K562 (cell line): ENCODE data around the gene SPTBN4. TPM values are rescaled to one million over a fixed set of nuclear protein-coding genes. Genes with fewer than 3 reads are reported as not detected.

Experiments used
- CBFA2T3 ChIP-seq: fragments of 450-650 bp; IDR thresholded peaks from 2 replicates; pipeline ENCODE4 v1.6.1; 2017
- DPF2 ChIP-seq: fragments of 450-650 bp; IDR thresholded peaks from 2 replicates; pipeline ENCODE4 v1.6.1; 2016
- FOXK2 ChIP-seq, 2 experiments: fragments of 450-650 bp; IDR thresholded peaks in 1 of 2; conservative IDR thresholded peaks in 1 of 2; 2 replicates each; pipeline ENCODE4 v1.6.1; 2016; ENCODE audit warnings: low read depth in 2 of 2, mild to moderate bottlenecking in 1 of 2
- FOXM1 ChIP-seq, 2 experiments: fragments of 450-650 bp in 1 of 2; sonication (generic) in 1 of 2; formaldehyde crosslinking in 1 of 2; IDR thresholded peaks; 2 replicates each; pipeline versions ENCODE4 v1.6.1 to v1.9.0; 2017 to 2022; ENCODE audit warnings: low read depth in 2 of 2, mild to moderate bottlenecking in 2 of 2, missing genetic modification reagents in 1 of 2, moderate library complexity in 1 of 2
- KLF16 ChIP-seq: IDR thresholded peaks from 2 replicates; pipeline ENCODE4 v1.6.1; 2016; ENCODE audit warnings: antibody characterized with exemption
- MAZ ChIP-seq, 2 experiments: fragments of 450-650 bp in 1 of 2; sonication (generic) in 1 of 2; formaldehyde crosslinking; IDR thresholded peaks in 1 of 2; conservative IDR thresholded peaks in 1 of 2; 2 replicates each; pipeline versions ENCODE4 v1.4.0 to v1.5.0; 2020; ENCODE audit warnings: mild to moderate bottlenecking in 1 of 2, missing genetic modification reagents in 1 of 2
- PCBP2 ChIP-seq: fragments of 200-400 bp; formaldehyde crosslinking; IDR thresholded peaks from 2 replicates; pipeline ENCODE4 v1.6.1; 2018; ENCODE audit warnings: low read length, low read depth, mild to moderate bottlenecking, moderate library complexity; ENCODE audit not compliant: poor library complexity, severe bottlenecking
- SIRT6 ChIP-seq: IDR thresholded peaks from one replicate; pipeline ENCODE4 v1.6.1; 2012; ENCODE audit warnings: low read depth, mild to moderate bottlenecking, control low read depth, inconsistent platforms, low read length, moderate library complexity
- SRSF3 ChIP-seq: fragments of 200-400 bp; formaldehyde crosslinking; IDR thresholded peaks from 2 replicates; pipeline ENCODE4 v1.6.1; 2016; ENCODE audit warnings: mild to moderate bottlenecking, low read length, moderate library complexity; ENCODE audit not compliant: insufficient read depth
- polyA plus RNA-seq, 8 experiments: library from polyadenylated mRNA; depleted of rRNA in 4 of 8; stranded (reverse) in 5 of 8; unstranded in 3 of 8; fragments of >200 nt; fragmentation: Nextera tagmentation in 2 of 8; fragmentation: Illumina TruSeq in 1 of 8; extraction: Ambion mirVana in 2 of 8; extraction: Trizol in 1 of 8; gene quantifications; 2 replicates each; pipeline versions ENCODE4 v1.2.1 to v1.2.3, GENCODE V29; 2011 to 2014; ENCODE audit warnings: inconsistent platforms in 1 of 8, missing spikeins in 1 of 8
- total RNA-seq, 7 experiments: library from RNA; depleted of rRNA in 6 of 7; stranded (reverse); fragments of >200 nt in 6 of 7; fragmentation: Illumina TruSeq in 2 of 7; extraction: Trizol in 2 of 7; gene quantifications; 2 replicates each; pipeline versions ENCODE4 v1.2.1 to v1.2.3, GENCODE V29; 2011 to 2021; ENCODE audit warnings: low replicate concordance in 1 of 7
- TF ChIP-seq, protein P1 (sequence below): fragments of 250-450 bp; sonication (Bioruptor Pico); IDR thresholded peaks from 2 replicates; pipeline ENCODE4 v1.8.0; 2022; ENCODE audit warnings: inconsistent platforms
- TF ChIP-seq, protein P2 (sequence below): fragments of 450-650 bp; formaldehyde crosslinking; IDR thresholded peaks from 2 replicates; pipeline ENCODE4 v1.4.0; 2020; ENCODE audit warnings: mild to moderate bottlenecking, mixed read lengths
- TF ChIP-seq, protein P3 (sequence below): fragments of 450-650 bp; IDR thresholded peaks from 2 replicates; pipeline ENCODE4 v1.7.0; 2016; ENCODE audit warnings: borderline replicate concordance
- TF ChIP-seq, protein P4 (sequence below): sonication (generic); formaldehyde crosslinking; IDR thresholded peaks from 2 replicates; pipeline ENCODE4 v1.8.0; 2022; ENCODE audit warnings: mild to moderate bottlenecking, low read depth, missing genetic modification reagents
- TF ChIP-seq, protein P5 (sequence below): fragments of 450-650 bp; IDR thresholded peaks from 2 replicates; pipeline ENCODE4 v1.6.1; 2016; ENCODE audit warnings: antibody characterized with exemption

SPTBN4 gene
- total and polyA plus RNA-seq, 9 of the 15 experiments (the other 6 are each of a cell fraction or from before 2014, with no cell fraction given): 0.01 to 1.5 (median 0.86) TPM

DNA sequence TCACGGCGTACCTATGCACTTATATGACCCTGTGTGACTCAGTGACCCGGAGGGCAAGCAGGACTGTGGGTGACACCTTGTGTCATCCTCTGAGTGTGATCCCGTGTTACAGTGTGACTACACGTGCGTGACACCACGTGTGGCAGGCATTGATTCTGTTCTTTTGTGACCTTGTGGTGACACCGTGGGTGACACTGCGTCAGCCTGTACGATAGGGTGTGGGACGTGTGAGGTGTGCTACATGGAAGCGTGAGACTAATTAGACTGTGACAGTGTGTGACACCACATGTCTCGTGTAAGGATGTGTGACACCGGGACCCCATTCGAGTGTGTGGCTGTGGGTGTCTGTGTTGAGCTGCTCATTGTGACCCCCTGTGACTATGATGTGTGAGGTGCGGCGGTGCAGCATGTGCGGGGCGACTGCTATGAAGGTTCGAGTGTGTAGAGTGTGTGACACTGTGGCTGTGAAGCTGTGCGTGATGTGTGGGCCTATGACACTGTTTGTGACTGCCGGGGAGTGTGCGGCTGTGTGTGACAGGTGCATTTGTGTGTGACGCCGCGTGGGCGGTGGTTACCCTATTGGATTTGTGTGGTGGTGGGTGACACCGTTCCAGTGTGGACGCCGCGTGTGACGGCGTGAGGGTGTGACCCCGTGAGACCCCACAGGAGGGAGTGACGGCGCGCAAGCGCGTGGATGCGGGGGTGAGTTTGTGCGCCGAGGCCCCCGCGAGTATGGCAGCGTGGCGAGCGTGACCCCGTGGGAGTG, 399 bp upstream of the SPTBN4 start (continued):
- 0 out of 4 replicates have a peak, but pooled peaks of 1 of the 2 experiments have one; percentile 9 for TF ChIP-seq MAZ (CRISPR knock-in tag; conservative IDR thresholded peaks at IDR 0.05 in 1 of 2, IDR thresholded peaks at IDR 0.05 in 1 of 2)
- peak; percentile 68; the same call in 1 of the 2 replicates for TF ChIP-seq DPF2
- no peak for TF ChIP-seq FOXM1 (IDR thresholded peaks at IDR 0.05; ENCODE audit: low read depth)
- TF ChIP-seq FOXM1 (CRISPR knock-in tag; IDR thresholded peaks at IDR 0.05; ENCODE audit: low read depth): no peak
- peak; percentile 17; the same call in 1 of the 2 replicates for TF ChIP-seq CBFA2T3
- no peak for TF ChIP-seq SIRT6
- TF ChIP-seq, protein P1, sequence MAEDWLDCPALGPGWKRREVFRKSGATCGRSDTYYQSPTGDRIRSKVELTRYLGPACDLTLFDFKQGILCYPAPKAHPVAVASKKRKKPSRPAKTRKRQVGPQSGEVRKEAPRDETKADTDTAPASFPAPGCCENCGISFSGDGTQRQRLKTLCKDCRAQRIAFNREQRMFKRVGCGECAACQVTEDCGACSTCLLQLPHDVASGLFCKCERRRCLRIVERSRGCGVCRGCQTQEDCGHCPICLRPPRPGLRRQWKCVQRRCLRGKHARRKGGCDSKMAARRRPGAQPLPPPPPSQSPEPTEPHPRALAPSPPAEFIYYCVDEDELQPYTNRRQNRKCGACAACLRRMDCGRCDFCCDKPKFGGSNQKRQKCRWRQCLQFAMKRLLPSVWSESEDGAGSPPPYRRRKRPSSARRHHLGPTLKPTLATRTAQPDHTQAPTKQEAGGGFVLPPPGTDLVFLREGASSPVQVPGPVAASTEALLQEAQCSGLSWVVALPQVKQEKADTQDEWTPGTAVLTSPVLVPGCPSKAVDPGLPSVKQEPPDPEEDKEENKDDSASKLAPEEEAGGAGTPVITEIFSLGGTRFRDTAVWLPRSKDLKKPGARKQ: peak; percentile 38; the same call in 1 of the 2 replicates
- TF ChIP-seq, protein P2, sequence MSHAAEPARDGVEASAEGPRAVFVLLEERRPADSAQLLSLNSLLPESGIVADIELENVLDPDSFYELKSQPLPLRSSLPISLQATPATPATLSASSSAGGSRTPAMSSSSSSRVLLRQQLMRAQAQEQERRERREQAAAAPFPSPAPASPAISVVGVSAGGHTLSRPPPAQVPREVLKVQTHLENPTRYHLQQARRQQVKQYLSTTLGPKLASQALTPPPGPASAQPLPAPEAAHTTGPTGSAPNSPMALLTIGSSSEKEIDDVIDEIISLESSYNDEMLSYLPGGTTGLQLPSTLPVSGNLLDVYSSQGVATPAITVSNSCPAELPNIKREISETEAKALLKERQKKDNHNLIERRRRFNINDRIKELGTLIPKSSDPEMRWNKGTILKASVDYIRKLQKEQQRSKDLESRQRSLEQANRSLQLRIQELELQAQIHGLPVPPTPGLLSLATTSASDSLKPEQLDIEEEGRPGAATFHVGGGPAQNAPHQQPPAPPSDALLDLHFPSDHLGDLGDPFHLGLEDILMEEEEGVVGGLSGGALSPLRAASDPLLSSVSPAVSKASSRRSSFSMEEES (CRISPR knock-in tag): no peak
- TF ChIP-seq PCBP2: no peak
- TF ChIP-seq FOXK2 (conservative IDR thresholded peaks at IDR 0.05 in 1 of 2, IDR thresholded peaks at IDR 0.05 in 1 of 2; ENCODE audit: low read depth in 2 of 2): peak; percentile 56 to 70; a peak in 2 of 4 replicates
- TF ChIP-seq, protein P3, sequence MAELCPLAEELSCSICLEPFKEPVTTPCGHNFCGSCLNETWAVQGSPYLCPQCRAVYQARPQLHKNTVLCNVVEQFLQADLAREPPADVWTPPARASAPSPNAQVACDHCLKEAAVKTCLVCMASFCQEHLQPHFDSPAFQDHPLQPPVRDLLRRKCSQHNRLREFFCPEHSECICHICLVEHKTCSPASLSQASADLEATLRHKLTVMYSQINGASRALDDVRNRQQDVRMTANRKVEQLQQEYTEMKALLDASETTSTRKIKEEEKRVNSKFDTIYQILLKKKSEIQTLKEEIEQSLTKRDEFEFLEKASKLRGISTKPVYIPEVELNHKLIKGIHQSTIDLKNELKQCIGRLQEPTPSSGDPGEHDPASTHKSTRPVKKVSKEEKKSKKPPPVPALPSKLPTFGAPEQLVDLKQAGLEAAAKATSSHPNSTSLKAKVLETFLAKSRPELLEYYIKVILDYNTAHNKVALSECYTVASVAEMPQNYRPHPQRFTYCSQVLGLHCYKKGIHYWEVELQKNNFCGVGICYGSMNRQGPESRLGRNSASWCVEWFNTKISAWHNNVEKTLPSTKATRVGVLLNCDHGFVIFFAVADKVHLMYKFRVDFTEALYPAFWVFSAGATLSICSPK: peak; percentile 25; the same call in 1 of the 2 replicates
- TF ChIP-seq, protein P4, sequence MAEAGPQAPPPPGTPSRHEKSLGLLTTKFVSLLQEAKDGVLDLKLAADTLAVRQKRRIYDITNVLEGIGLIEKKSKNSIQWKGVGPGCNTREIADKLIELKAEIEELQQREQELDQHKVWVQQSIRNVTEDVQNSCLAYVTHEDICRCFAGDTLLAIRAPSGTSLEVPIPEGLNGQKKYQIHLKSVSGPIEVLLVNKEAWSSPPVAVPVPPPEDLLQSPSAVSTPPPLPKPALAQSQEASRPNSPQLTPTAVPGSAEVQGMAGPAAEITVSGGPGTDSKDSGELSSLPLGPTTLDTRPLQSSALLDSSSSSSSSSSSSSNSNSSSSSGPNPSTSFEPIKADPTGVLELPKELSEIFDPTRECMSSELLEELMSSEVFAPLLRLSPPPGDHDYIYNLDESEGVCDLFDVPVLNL (CRISPR knock-in tag): peak; percentile 69; the same call in 1 of the 2 replicates
- TF ChIP-seq SRSF3: no peak
- no peak for TF ChIP-seq KLF16
- TF ChIP-seq, protein P5, sequence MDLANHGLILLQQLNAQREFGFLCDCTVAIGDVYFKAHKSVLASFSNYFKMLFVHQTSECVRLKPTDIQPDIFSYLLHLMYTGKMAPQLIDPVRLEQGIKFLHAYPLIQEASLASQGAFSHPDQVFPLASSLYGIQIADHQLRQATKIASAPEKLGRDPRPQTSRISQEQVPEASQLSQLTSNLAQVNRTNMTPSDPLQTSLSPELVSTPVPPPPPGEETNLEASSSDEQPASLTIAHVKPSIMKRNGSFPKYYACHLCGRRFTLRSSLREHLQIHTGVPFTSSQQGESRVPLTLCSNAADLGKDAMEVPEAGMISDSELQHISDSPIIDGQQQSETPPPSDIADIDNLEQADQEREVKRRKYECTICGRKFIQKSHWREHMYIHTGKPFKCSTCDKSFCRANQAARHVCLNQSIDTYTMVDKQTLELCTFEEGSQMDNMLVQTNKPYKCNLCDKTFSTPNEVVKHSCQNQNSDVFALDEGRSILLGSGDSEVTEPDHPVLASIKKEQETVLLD: peak; percentile 82
